HEK293 (cell line): Measurements from ENCODE around the gene CHL1.
A peak's percentile ranks its signal among the peaks of the same experiment; 100 is the strongest.

Experiments used
- CTCF ChIA-PET: fragments of 350-600 bp; formaldehyde crosslinking; extraction: SDS; loops from one replicate; lab custom pipeline; 2021; ENCODE audit warnings: antibody characterized with exemption; lab: Yijun Ruan, JAX
- POLR2A ChIA-PET: fragments of 300-600 bp; formaldehyde crosslinking; extraction: SDS; loops from one replicate; lab custom pipeline; 2020; ENCODE audit warnings: antibody characterized with exemption, inconsistent platforms; lab: Yijun Ruan, JAX
- H3K27ac ChIP-seq: fragments of 200-500 bp; sonication (Bioruptor generic); 2 replicates; pipeline ENCODE4 v1.5.1; 2014; ENCODE audit warnings: low read depth, low read length, control low read depth, inconsistent platforms; ENCODE audit errors: extremely low read depth
- H3K36me3 ChIP-seq, 2 experiments: fragments of 200-500 bp in 1 of 2; sonication (Bioruptor generic) in 1 of 2; 1 replicate in 1 of 2; 2 replicates in 1 of 2; pipeline ENCODE4 v1.5.1; 2014 to 2017; ENCODE audit warnings: inconsistent platforms in 2 of 2, low read length in 2 of 2; ENCODE audit not compliant: control insufficient read depth in 2 of 2, insufficient read depth in 1 of 2
- H3K4me1 ChIP-seq: fragments of 200-500 bp; sonication (Bioruptor generic); 2 replicates; pipeline ENCODE4 v1.5.1; 2014; ENCODE audit warnings: mild to moderate bottlenecking, low read length, inconsistent platforms; ENCODE audit not compliant: control insufficient read depth, insufficient read depth
- H3K4me3 ChIP-seq: 2 replicates; pipeline ENCODE4 v1.5.1; 2011; ENCODE audit warnings: low read depth, mild to moderate bottlenecking, control low read depth, low read length, moderate library complexity
- H3K9me3 ChIP-seq: fragments of 200-500 bp; sonication (Bioruptor generic); 2 replicates; pipeline ENCODE4 v1.5.1; 2014; ENCODE audit warnings: low read depth, low read length, inconsistent platforms; ENCODE audit not compliant: control insufficient read depth, insufficient read depth
- FEZF1 ChIP-seq: fragments of 450-650 bp; formaldehyde crosslinking; IDR thresholded peaks from 2 replicates; pipeline ENCODE4 v1.5.1; 2016; ENCODE audit warnings: missing biosample characterization, missing genetic modification characterization
- KLF7 ChIP-seq: fragments of 450-650 bp; formaldehyde crosslinking; IDR thresholded peaks from 2 replicates; pipeline ENCODE4 v1.5.1; 2016; ENCODE audit warnings: missing biosample characterization, missing genetic modification characterization, borderline replicate concordance
- RBAK ChIP-seq: fragments of 450-650 bp; formaldehyde crosslinking; IDR thresholded peaks from 2 replicates; pipeline ENCODE4 v1.5.1; 2016; ENCODE audit warnings: missing biosample characterization, missing genetic modification characterization
- ZBTB21 ChIP-seq: fragments of 450-650 bp; formaldehyde crosslinking; IDR thresholded peaks from 2 replicates; pipeline ENCODE4 v1.5.1; 2017; ENCODE audit warnings: missing biosample characterization, missing genetic modification characterization
- ZNF155 ChIP-seq: fragments of 450-650 bp; formaldehyde crosslinking; IDR thresholded peaks from 2 replicates; pipeline ENCODE4 v1.5.1; 2016; ENCODE audit warnings: missing biosample characterization, missing genetic modification characterization
- ZNF248 ChIP-seq: fragments of 450-650 bp; formaldehyde crosslinking; IDR thresholded peaks from 2 replicates; pipeline ENCODE4 v1.5.1; 2017; ENCODE audit warnings: missing biosample characterization, missing genetic modification characterization
- ZNF394 ChIP-seq: fragments of 450-650 bp; formaldehyde crosslinking; IDR thresholded peaks from 2 replicates; pipeline ENCODE4 v1.5.1; 2016; ENCODE audit warnings: missing biosample characterization, missing genetic modification characterization, mild to moderate bottlenecking, moderate library complexity, borderline replicate concordance
- ZNF530 ChIP-seq: fragments of 450-650 bp; formaldehyde crosslinking; IDR thresholded peaks from 2 replicates; pipeline ENCODE4 v1.5.1; 2016; ENCODE audit warnings: low read depth, missing biosample characterization, missing genetic modification characterization
- TF ChIP-seq, protein P1 (sequence below): fragments of 450-650 bp; formaldehyde crosslinking; conservative IDR thresholded peaks from 2 replicates; pipeline ENCODE4 v1.5.1; 2016; ENCODE audit warnings: low read depth, missing biosample characterization, missing genetic modification characterization
- TF ChIP-seq, protein P2 (sequence below): fragments of 450-650 bp; formaldehyde crosslinking; conservative IDR thresholded peaks from 2 replicates; pipeline ENCODE4 v1.5.1; 2016; ENCODE audit warnings: low read depth, missing biosample characterization, missing genetic modification characterization
- TF ChIP-seq, protein P3 (sequence below): fragments of 450-650 bp; formaldehyde crosslinking; IDR thresholded peaks from 2 replicates; pipeline ENCODE4 v1.5.1; 2016; ENCODE audit warnings: missing biosample characterization, missing genetic modification characterization, low read depth

The CHL1 gene

DNA sequence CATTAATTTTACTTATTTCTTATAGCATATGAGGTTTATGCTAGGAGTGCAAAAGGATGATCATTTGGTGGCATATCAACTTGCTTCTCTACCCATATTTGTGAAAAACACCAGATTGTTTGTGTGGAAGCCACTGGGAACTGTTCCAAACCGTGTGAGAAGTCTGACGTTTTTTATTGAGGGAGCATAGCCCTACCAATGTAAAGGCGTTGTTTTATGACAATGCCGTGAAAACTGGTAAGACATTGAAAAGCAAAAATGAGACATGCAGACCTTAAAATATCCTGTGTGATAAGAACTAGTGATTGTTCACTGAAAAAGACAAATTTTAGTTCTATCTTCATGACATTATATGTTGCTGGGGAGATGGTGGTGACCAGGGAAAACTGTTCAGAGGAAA lies 87.8 kb downstream of the CHL1 start (continued):
- TF ChIP-seq, protein P1, sequence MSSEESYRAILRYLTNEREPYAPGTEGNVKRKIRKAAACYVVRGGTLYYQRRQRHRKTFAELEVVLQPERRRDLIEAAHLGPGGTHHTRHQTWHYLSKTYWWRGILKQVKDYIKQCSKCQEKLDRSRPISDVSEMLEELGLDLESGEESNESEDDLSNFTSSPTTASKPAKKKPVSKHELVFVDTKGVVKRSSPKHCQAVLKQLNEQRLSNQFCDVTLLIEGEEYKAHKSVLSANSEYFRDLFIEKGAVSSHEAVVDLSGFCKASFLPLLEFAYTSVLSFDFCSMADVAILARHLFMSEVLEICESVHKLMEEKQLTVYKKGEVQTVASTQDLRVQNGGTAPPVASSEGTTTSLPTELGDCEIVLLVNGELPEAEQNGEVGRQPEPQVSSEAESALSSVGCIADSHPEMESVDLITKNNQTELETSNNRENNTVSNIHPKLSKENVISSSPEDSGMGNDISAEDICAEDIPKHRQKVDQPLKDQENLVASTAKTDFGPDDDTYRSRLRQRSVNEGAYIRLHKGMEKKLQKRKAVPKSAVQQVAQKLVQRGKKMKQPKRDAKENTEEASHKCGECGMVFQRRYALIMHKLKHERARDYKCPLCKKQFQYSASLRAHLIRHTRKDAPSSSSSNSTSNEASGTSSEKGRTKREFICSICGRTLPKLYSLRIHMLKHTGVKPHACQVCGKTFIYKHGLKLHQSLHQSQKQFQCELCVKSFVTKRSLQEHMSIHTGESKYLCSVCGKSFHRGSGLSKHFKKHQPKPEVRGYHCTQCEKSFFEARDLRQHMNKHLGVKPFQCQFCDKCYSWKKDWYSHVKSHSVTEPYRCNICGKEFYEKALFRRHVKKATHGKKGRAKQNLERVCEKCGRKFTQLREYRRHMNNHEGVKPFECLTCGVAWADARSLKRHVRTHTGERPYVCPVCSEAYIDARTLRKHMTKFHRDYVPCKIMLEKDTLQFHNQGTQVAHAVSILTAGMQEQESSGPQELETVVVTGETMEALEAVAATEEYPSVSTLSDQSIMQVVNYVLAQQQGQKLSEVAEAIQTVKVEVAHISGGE (tag by site-specific recombination): no peak
- TF ChIP-seq ZNF394 (tag by site-specific recombination) (no peak), ZNF248 (tag by site-specific recombination) (no peak), KLF7 (no peak), ZNF530 (tag by site-specific recombination) (no peak), RBAK (no peak), FEZF1 (tag by site-specific recombination) (no peak)
- TF ChIP-seq, protein P2, sequence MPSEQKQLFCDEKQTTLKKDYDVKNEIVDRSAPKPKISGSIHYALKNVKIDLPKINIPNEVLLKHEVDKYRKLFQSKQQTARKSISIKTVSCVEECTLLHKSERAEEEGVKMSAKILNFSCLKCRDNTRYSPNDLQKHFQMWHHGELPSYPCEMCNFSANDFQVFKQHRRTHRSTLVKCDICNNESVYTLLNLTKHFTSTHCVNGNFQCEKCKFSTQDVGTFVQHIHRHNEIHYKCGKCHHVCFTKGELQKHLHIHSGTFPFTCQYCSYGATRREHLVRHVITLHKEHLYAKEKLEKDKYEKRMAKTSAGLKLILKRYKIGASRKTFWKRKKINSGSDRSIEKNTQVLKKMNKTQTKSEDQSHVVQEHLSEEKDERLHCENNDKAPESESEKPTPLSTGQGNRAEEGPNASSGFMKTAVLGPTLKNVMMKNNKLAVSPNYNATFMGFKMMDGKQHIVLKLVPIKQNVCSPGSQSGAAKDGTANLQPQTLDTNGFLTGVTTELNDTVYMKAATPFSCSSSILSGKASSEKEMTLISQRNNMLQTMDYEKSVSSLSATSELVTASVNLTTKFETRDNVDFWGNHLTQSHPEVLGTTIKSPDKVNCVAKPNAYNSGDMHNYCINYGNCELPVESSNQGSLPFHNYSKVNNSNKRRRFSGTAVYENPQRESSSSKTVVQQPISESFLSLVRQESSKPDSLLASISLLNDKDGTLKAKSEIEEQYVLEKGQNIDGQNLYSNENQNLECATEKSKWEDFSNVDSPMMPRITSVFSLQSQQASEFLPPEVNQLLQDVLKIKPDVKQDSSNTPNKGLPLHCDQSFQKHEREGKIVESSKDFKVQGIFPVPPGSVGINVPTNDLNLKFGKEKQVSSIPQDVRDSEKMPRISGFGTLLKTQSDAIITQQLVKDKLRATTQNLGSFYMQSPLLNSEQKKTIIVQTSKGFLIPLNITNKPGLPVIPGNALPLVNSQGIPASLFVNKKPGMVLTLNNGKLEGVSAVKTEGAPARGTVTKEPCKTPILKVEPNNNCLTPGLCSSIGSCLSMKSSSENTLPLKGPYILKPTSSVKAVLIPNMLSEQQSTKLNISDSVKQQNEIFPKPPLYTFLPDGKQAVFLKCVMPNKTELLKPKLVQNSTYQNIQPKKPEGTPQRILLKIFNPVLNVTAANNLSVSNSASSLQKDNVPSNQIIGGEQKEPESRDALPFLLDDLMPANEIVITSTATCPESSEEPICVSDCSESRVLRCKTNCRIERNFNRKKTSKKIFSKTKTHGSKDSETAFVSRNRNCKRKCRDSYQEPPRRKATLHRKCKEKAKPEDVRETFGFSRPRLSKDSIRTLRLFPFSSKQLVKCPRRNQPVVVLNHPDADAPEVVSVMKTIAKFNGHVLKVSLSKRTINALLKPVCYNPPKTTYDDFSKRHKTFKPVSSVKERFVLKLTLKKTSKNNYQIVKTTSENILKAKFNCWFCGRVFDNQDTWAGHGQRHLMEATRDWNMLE (tag by site-specific recombination): no peak

DNA sequence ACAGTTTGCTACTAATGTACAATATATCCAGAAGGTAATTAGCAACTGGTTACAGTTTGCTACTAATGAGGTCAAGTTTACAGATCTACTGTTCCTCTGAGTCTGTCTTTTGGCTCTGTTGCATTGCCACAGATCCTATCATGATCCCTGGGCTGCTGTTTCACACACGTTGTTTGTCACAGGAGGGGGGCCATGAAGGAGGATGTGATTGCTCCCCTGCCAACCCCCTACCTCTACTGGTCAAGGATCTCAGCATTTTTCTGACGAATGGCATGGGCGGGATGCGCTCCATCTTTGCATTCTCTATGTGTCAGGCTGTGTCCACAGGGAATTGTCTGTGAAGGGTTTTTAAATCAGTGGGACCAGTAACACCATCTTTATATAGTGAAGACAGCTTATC lies 91.9 kb downstream of the CHL1 start:
- Histone ChIP-seq H3K36me3 (no peaks in the 10 kb centered on the region), H3K27ac (no peak overlapping the region), H3K4me1 (no peaks in the 10 kb centered on the region), H3K9me3 (no peaks in the 10 kb centered on the region), H3K4me3 (no peak overlapping the region)
- CTCF ChIA-PET: no interaction called here
- POLR2A ChIA-PET: no interaction called here
- no peak for TF ChIP-seq ZBTB21 (tag by site-specific recombination)

DNA sequence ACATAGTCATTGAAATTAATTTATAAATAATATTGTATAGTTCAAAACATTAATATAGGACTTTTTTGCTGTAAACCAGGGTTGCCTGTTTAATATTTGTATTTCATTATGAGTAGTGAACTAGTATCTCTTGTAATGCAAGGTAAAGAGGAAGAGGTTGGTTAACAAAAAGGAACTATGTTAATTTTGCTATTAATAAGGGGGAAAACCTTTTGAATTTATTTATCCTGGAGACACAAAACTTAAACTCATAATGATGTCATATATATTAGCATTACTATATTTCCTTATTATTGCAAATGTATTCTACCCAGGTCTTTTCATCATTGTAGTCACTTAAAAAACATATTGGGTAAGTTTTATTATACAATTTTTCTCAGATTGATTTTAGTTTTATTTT lies 94.5 kb downstream of the CHL1 start:
- TF ChIP-seq, protein P3, sequence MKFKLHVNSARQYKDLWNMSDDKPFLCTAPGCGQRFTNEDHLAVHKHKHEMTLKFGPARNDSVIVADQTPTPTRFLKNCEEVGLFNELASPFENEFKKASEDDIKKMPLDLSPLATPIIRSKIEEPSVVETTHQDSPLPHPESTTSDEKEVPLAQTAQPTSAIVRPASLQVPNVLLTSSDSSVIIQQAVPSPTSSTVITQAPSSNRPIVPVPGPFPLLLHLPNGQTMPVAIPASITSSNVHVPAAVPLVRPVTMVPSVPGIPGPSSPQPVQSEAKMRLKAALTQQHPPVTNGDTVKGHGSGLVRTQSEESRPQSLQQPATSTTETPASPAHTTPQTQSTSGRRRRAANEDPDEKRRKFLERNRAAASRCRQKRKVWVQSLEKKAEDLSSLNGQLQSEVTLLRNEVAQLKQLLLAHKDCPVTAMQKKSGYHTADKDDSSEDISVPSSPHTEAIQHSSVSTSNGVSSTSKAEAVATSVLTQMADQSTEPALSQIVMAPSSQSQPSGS (tag by site-specific recombination): peak; percentile 68; the same call in 1 of the 2 replicates
- no peak for TF ChIP-seq ZNF155 (tag by site-specific recombination)
- Histone ChIP-seq H3K4me1 (no peaks in the 10 kb centered on the region), H3K9me3 (no peaks in the 10 kb centered on the region), H3K36me3 (no peaks in the 10 kb centered on the region), H3K4me3 (no peak overlapping the region), H3K27ac (no peak overlapping the region)
- CTCF ChIA-PET: no interaction called here
- POLR2A ChIA-PET: no interaction called here
